ENCODE data around the gene CLNK. TPM values are rescaled to one million over a fixed set of nuclear protein-coding genes. Genes with fewer than 3 reads are reported as not detected.

CLNK gene
- polyA plus RNA-seq, 3 donors: not detected

DNA sequence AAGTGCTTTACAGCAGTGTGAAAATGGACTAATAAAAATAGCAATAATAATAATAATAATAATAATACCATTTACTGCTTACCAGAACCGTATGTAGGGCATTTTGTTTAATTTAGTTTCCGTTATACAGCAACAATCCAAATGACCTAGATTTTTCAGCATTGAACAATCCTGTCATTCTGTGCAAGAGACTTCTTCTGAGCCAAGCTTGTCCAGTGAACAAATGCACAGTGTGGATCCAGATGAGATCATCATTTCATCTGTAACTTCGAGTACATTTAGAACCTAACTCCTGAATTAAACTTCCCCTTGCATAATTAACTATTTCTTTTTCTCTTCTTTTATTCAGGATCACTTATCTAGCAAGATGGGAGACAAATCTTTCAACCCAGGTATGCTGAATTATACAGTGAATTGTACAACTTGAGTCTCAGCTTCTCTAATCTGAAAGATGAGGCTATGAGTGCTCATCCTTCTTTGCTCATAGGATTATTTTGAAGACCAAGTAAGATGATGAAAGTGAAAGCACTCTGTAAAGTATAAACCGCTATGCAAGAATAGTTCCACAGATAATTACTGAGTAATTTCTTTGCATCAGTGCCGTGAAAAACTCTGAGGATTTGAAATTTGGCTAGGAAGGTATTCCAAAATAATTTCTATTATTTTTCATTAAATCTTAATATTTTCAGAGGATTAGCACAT lies 6.6 kb downstream of the CLNK start:
- Mint-ChIP-seq H3K27me3 (ENCODE audit: low read depth in 3 of 3) (no peaks in the 10 kb centered on the region), H3K36me3 (no peaks in the 10 kb centered on the region), H3K27ac (no peak overlapping the region), H3K4me3 (no peak overlapping the region), H3K9me3 (peaks cover 6 to 18% (median 13%) of the 10 kb centered on the region in 7 donors), H3K4me1 (peaks cover 15% of the 10 kb centered on the region)
- Histone ChIP-seq H3K9ac (ENCODE audit: insufficient read depth, low read length, poor library complexity, severe bottlenecking) (no peak overlapping the region), H2AFZ (ENCODE audit: insufficient read depth, low read depth, low read length, poor library complexity, severe bottlenecking) (no peak overlapping the region), H3K4me1 (ENCODE audit: control insufficient read depth in 1 of 2, insufficient read depth in 2 of 2, low read length in 2 of 2) (peaks cover 2 to 6% of the 10 kb centered on the region in 2 donors), H3K9me3 (replicated peaks in 1 of 2; ENCODE audit: control insufficient read depth in 1 of 2, insufficient read depth in 1 of 2, low read length in 2 of 2) (peaks cover 4 to 8% of the 10 kb centered on the region in 2 donors), H3K79me2 (ENCODE audit: insufficient read depth, low read length) (no peaks in the 10 kb centered on the region), H3K4me2 (replicated peaks; ENCODE audit: extremely low read depth, low read length, poor library complexity, severe bottlenecking) (no peak overlapping the region), H3K27me3 (ENCODE audit: control insufficient read depth in 2 of 2, insufficient read depth in 2 of 2, low read length in 2 of 2) (no peaks in the 10 kb centered on the region), H3K27ac (ENCODE audit: low read depth in 1 of 2, low read length in 2 of 2) (no peak overlapping the region), H3K36me3 (replicated peaks in 1 of 2; ENCODE audit: control insufficient read depth in 1 of 2, insufficient read depth in 2 of 2, low read length in 2 of 2) (no peaks in the 10 kb centered on the region), H3K4me3 (replicated peaks in 1 of 3; ENCODE audit: low read depth in 2 of 3, low read length in 3 of 3) (no peak overlapping the region), H4K20me1 (ENCODE audit: insufficient read depth, low read length) (no peaks in the 10 kb centered on the region)
- no peak for DNase-seq
- intact Hi-C loops (cut with micrococcal nuclease): no loop called here
- WGBS (ENCODE audit: insufficient coverage): no CpG with 5 or more reads among the region's 5 CpGs
- TF ChIP-seq, protein P1, sequence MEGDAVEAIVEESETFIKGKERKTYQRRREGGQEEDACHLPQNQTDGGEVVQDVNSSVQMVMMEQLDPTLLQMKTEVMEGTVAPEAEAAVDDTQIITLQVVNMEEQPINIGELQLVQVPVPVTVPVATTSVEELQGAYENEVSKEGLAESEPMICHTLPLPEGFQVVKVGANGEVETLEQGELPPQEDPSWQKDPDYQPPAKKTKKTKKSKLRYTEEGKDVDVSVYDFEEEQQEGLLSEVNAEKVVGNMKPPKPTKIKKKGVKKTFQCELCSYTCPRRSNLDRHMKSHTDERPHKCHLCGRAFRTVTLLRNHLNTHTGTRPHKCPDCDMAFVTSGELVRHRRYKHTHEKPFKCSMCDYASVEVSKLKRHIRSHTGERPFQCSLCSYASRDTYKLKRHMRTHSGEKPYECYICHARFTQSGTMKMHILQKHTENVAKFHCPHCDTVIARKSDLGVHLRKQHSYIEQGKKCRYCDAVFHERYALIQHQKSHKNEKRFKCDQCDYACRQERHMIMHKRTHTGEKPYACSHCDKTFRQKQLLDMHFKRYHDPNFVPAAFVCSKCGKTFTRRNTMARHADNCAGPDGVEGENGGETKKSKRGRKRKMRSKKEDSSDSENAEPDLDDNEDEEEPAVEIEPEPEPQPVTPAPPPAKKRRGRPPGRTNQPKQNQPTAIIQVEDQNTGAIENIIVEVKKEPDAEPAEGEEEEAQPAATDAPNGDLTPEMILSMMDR (IDR thresholded peaks at IDR 0.05): no peak

DNA sequence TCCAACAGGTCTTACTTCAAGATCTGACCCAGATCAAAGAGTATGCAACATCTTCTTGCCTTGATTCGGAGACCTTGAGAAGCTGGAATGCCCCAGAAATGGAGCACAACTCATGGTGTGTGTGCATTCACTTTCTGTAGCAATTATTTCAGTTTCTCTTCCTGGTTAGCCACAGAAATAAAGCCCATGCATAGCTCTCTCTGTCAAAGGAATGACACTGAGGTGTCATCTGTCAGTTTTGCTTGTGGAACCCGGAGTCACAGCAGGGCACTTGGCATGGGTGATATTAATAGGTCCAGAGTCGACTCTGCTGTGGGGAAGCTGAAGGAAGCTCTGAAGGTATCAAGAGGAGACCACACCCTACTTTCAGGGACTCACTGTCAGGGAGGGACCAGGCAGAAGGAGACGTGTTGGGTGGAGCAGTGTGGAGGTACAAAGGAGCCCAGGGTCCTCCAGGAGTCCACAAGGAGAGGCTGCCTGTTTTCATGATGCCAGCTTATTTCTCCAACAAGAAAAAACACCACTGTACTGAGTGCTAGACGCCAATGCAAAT lies 10.7 kb downstream of the CLNK start:
- no peaks in the 10 kb centered on the region for H3K79me2 ChIP-seq (ENCODE audit: insufficient read depth, low read length)
- peaks cover 0 to 2% of the 10 kb centered on the region in 2 donors for H3K27me3 ChIP-seq (ENCODE audit: control insufficient read depth in 2 of 2, insufficient read depth in 2 of 2, low read length in 2 of 2)
- no peak overlapping the region for H3K4me2 ChIP-seq (replicated peaks; ENCODE audit: extremely low read depth, low read length, poor library complexity, severe bottlenecking)
- H3K27ac ChIP-seq (ENCODE audit: low read depth in 1 of 2, low read length in 2 of 2): no peak overlapping the region
- no peak overlapping the region for H2AFZ ChIP-seq (ENCODE audit: insufficient read depth, low read depth, low read length, poor library complexity, severe bottlenecking)
- peaks cover 6 to 18% (median 13%) of the 10 kb centered on the region in 7 donors for H3K9me3 Mint-ChIP-seq
- intact Hi-C loops (cut with micrococcal nuclease): no loop called here
- H3K27ac Mint-ChIP-seq: no peak overlapping the region
- peaks cover 2 to 6% of the 10 kb centered on the region in 2 donors for H3K4me1 ChIP-seq (ENCODE audit: control insufficient read depth in 1 of 2, insufficient read depth in 2 of 2, low read length in 2 of 2)
- no peak overlapping the region for H3K9ac ChIP-seq (ENCODE audit: insufficient read depth, low read length, poor library complexity, severe bottlenecking)
- H3K36me3 ChIP-seq (replicated peaks in 1 of 2; ENCODE audit: control insufficient read depth in 1 of 2, insufficient read depth in 2 of 2, low read length in 2 of 2): no peaks in the 10 kb centered on the region
- no peak for DNase-seq
- H3K4me3 Mint-ChIP-seq: no peak overlapping the region
- no peak overlapping the region for H3K4me3 ChIP-seq (replicated peaks in 1 of 3; ENCODE audit: low read depth in 2 of 3, low read length in 3 of 3)
- H3K27me3 Mint-ChIP-seq (ENCODE audit: low read depth in 3 of 3): no peaks in the 10 kb centered on the region
- H4K20me1 ChIP-seq (ENCODE audit: insufficient read depth, low read length): no peaks in the 10 kb centered on the region
- TF ChIP-seq, protein P1 (IDR thresholded peaks at IDR 0.05): no peak
- H3K4me1 Mint-ChIP-seq: peaks cover 15% of the 10 kb centered on the region
- WGBS (ENCODE audit: insufficient coverage): 43% methylated on average over 1 of the region's 5 CpGs
- H3K36me3 Mint-ChIP-seq: no peaks in the 10 kb centered on the region
- peaks cover 4 to 8% of the 10 kb centered on the region in 2 donors for H3K9me3 ChIP-seq (replicated peaks in 1 of 2; ENCODE audit: control insufficient read depth in 1 of 2, insufficient read depth in 1 of 2, low read length in 2 of 2)
